Activated naive CD8-positive, alpha-beta T cell (primary cell): ENCODE data around the gene HS3ST3B1.

Source experiments
- H3K27ac Mint-ChIP-seq: one replicate; pipeline ENCODE4 v1.8.0; 2021; ENCODE audit warnings: mixed read lengths
- H3K27me3 Mint-ChIP-seq: one replicate; pipeline ENCODE4 v1.8.0; 2021; ENCODE audit warnings: mixed read lengths
- H3K36me3 Mint-ChIP-seq: one replicate; pipeline ENCODE4 v1.8.0; 2021; ENCODE audit warnings: mixed read lengths
- H3K4me1 Mint-ChIP-seq: one replicate; pipeline ENCODE4 v1.8.0; 2021; ENCODE audit warnings: low read depth, mixed read lengths
- H3K4me3 Mint-ChIP-seq: one replicate; pipeline ENCODE4 v1.8.0; 2021; ENCODE audit warnings: mild to moderate bottlenecking, mixed read lengths
- H3K9me3 Mint-ChIP-seq: one replicate; pipeline ENCODE4 v1.8.0; 2021; ENCODE audit warnings: low read depth, mixed read lengths

Gene HS3ST3B1

GRCh38 chr17:14300575-14301278 is at the start of gene HS3ST3B1:
Gene HS3ST3B1 (plus strand): TSS chr17:14301081. CDS start chr17:14301519, 438 bp downstream.
- H3K9me3 Mint-ChIP-seq = no peaks in the 10 kb centered on the region
- H3K4me3 Mint-ChIP-seq = peak within 1 kb of the TSS; percentile 96
- peak within 1 kb of the TSS; percentile 94 for H3K27ac Mint-ChIP-seq
- H3K27me3 Mint-ChIP-seq = peaks cover 19% of the 10 kb centered on the region
- H3K36me3 Mint-ChIP-seq = no peaks in the 10 kb centered on the region
- H3K4me1 Mint-ChIP-seq = peaks cover 64% of the 10 kb centered on the region

DNA sequence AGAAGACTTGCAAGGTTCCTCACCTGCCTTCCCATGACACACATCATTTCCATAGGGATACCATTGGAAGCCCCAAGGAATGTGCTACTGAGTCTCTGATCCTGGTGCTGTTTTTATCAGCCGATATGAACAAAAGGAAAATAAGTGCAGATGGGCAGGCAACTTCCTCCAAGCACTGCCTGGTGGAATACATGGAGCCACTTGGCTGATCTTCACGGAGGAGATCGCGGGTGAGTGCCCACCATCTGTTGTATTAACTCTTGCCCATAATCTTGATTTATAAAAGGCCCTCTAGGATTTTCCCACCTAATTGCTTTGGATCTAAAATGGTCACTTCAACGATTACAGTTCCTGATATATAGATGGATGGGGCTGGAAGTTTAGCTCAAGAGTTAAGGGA is 39.5 kb upstream of the HS3ST3B1 start:
- Mint-ChIP-seq H3K36me3 (peaks cover 3% of the 10 kb centered on the region), H3K27ac (no peak overlapping the region), H3K27me3 (peaks cover 1% of the 10 kb centered on the region), H3K4me3 (no peak overlapping the region), H3K9me3 (no peaks in the 10 kb centered on the region), H3K4me1 (no peaks in the 10 kb centered on the region)

DNA sequence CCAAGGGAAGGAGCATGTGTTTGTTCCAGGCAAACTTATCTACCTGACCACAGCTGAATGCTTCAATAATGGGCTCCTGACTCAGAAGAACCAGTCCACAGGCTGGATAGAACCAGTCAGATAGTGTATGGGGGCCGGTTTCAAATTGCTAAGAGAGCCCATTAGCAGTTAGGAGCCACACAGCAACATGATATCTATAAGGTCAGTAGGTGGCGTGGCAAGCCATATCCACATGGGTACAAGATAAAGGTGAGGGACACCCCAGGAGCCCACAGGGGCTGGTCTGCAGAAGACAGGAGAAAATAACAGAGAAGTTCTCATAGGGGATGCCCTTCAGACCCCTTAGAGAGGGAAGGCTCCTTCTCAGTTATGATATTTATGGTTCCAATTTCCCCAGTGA is 32.6 kb upstream of the HS3ST3B1 start:
- H3K4me3 Mint-ChIP-seq = no peak overlapping the region
- no peaks in the 10 kb centered on the region for H3K4me1 Mint-ChIP-seq
- H3K9me3 Mint-ChIP-seq = no peaks in the 10 kb centered on the region
- no peak overlapping the region for H3K27ac Mint-ChIP-seq
- H3K27me3 Mint-ChIP-seq = no peaks in the 10 kb centered on the region
- H3K36me3 Mint-ChIP-seq = no peaks in the 10 kb centered on the region

- no peak overlapping the region for H3K4me3 Mint-ChIP-seq
- H3K4me1 Mint-ChIP-seq = no peaks in the 10 kb centered on the region
- no peak overlapping the region for H3K27ac Mint-ChIP-seq
- H3K27me3 Mint-ChIP-seq = no peaks in the 10 kb centered on the region
- no peaks in the 10 kb centered on the region for H3K9me3 Mint-ChIP-seq
- H3K36me3 Mint-ChIP-seq = peaks cover 3% of the 10 kb centered on the region
Observed at GRCh38 chr17:14269473-14269872, 31.4 kb upstream of the HS3ST3B1 start.

- no peaks in the 10 kb centered on the region for H3K9me3 Mint-ChIP-seq
Observed at GRCh38 chr17:14270508-14270907, 30.4 kb upstream of the HS3ST3B1 start.

DNA sequence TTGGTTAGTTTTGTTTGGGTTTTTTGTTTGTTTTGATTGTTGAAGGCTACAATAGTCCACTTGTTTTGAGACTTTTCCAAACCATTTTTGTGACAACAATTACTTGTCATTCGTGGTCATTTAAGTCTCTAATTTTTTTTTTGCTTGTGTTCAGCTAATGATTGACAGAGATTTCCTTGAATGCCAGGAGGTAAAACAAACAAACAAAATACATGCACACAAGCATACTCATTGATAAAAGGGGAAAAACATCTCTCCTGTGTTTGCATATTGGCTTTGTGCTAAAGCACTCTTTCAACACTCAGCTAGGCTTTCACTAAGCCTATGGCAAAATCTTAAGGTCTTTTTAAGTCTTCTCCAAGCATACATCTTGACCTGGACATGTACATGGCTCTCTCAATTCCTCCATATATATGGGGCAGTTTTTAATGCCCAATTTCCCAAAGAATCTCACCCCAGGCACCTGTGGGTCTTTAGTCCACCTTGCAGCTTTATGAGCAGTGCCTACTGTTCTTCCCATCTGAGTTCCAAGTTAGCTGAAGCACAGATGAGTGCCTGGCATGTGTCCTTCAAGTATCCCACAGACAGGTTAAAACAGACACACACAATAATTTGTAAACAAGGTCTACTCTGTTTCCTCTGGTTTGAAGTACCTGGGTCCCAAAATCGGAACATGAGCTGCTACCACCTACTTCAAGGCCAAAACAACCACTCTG is 24.2 kb upstream of the HS3ST3B1 start:
- H3K27ac Mint-ChIP-seq = no peak overlapping the region
- H3K4me1 Mint-ChIP-seq = no peaks in the 10 kb centered on the region
- peaks cover 4% of the 10 kb centered on the region for H3K27me3 Mint-ChIP-seq
- H3K4me3 Mint-ChIP-seq = no peak overlapping the region
- H3K9me3 Mint-ChIP-seq = no peaks in the 10 kb centered on the region
- H3K36me3 Mint-ChIP-seq = peaks cover 9% of the 10 kb centered on the region

More at GRCh38 chr17:14270508-14270907, 30.4 kb upstream of the HS3ST3B1 start:
- Mint-ChIP-seq H3K27ac (no peak overlapping the region), H3K4me3 (no peak overlapping the region), H3K4me1 (no peaks in the 10 kb centered on the region), H3K27me3 (no peaks in the 10 kb centered on the region), H3K36me3 (peaks cover 3% of the 10 kb centered on the region)

- H3K27me3 Mint-ChIP-seq = peaks cover 9% of the 10 kb centered on the region
- no peaks in the 10 kb centered on the region for H3K4me1 Mint-ChIP-seq
- H3K4me3 Mint-ChIP-seq = no peak overlapping the region
- H3K36me3 Mint-ChIP-seq = peaks cover 4% of the 10 kb centered on the region
- no peaks in the 10 kb centered on the region for H3K9me3 Mint-ChIP-seq
- H3K27ac Mint-ChIP-seq = no peak overlapping the region
Observed at GRCh38 chr17:14281530-14281929, 19.4 kb upstream of the HS3ST3B1 start.

- Mint-ChIP-seq H3K27me3 (peaks cover 7% of the 10 kb centered on the region), H3K4me3 (no peak overlapping the region), H3K4me1 (no peaks in the 10 kb centered on the region), H3K36me3 (peaks cover 4% of the 10 kb centered on the region), H3K27ac (no peak overlapping the region), H3K9me3 (no peaks in the 10 kb centered on the region)
Observed at GRCh38 chr17:14282726-14283125, 18.2 kb upstream of the HS3ST3B1 start.

- peaks cover 3% of the 10 kb centered on the region for H3K36me3 Mint-ChIP-seq
- H3K27me3 Mint-ChIP-seq = peaks cover 11% of the 10 kb centered on the region
Observed at GRCh38 chr17:14289162-14289561, 11.7 kb upstream of the HS3ST3B1 start.

GRCh38 chr17:14294876-14295275 is 6.0 kb upstream of the HS3ST3B1 start:
- Mint-ChIP-seq H3K9me3 (no peaks in the 10 kb centered on the region), H3K27ac (no peak overlapping the region), H3K27me3 (peaks cover 37% of the 10 kb centered on the region), H3K36me3 (peaks cover 3% of the 10 kb centered on the region), H3K4me1 (peaks cover 40% of the 10 kb centered on the region), H3K4me3 (peak overlapping the region; percentile 3)

More at GRCh38 chr17:14289162-14289561, 11.7 kb upstream of the HS3ST3B1 start:
- Mint-ChIP-seq H3K4me3 (no peak overlapping the region), H3K9me3 (no peaks in the 10 kb centered on the region), H3K4me1 (no peaks in the 10 kb centered on the region), H3K27ac (no peak overlapping the region)

DNA sequence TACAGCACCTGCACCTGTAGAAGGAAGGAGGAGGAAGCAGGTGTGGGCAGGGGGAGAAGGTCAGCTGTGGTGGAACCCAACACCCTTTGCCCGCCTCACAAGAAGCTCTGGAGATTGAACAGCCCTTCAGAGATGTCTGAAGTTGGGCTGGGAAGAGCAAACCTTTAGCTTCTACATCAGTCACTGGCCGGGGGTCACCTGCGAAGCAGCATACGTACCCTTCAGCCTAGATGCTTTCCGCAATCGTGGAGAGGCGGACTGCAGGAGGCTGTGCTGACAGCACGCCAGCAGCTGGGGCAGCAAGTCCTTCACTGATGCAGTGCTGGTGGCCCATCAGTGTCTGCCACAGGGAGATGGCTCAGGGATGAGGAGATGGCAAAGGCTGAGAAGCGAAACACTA is 5.2 kb upstream of the HS3ST3B1 start:
- no peaks in the 10 kb centered on the region for H3K9me3 Mint-ChIP-seq
- H3K36me3 Mint-ChIP-seq = no peaks in the 10 kb centered on the region
- peak overlapping the region; percentile 32 for H3K4me3 Mint-ChIP-seq
- H3K27ac Mint-ChIP-seq = no peak overlapping the region
- peaks cover 48% of the 10 kb centered on the region for H3K4me1 Mint-ChIP-seq
- peaks cover 35% of the 10 kb centered on the region for H3K27me3 Mint-ChIP-seq

DNA sequence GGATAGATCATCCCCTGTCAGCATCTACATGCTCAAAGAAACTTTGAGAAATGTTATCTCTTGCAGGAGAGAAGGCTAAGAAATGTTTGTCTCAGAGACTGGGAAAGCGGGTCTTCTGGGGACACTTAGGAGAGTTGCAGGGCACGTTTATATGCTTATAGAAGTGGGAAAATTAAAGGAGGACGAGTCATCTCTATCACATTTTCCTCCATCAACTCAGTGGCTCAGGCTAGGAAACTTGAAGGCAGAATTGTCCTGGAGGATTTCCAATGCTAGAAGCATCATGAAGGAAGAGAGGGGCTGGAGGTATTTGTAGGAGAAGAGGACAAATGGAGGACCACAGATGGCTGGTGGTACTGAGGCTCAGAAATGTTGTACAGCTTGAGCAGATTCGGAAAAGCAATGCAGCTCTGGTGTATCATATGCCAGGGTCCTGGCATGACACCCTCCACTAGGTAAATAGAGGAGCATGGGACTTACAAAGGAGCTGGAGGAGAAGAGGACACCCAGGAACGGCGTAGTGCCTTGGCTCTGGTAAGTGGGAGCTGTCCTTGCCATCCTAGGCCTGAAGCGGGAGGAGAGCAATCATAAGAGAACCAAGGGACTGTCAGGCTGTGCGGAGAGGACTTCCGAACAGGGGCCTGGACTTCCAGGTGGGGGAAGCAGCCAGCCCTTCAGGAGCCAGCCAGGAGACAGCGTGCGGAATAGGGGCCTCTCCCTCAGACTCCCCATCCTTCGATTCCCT is 4.5 kb upstream of the HS3ST3B1 start:
- H3K36me3 Mint-ChIP-seq = no peaks in the 10 kb centered on the region
- peaks cover 49% of the 10 kb centered on the region for H3K4me1 Mint-ChIP-seq
- H3K9me3 Mint-ChIP-seq = no peaks in the 10 kb centered on the region
- H3K4me3 Mint-ChIP-seq = peak overlapping the region; percentile 49
- peaks cover 35% of the 10 kb centered on the region for H3K27me3 Mint-ChIP-seq
- H3K27ac Mint-ChIP-seq = no peak overlapping the region

DNA sequence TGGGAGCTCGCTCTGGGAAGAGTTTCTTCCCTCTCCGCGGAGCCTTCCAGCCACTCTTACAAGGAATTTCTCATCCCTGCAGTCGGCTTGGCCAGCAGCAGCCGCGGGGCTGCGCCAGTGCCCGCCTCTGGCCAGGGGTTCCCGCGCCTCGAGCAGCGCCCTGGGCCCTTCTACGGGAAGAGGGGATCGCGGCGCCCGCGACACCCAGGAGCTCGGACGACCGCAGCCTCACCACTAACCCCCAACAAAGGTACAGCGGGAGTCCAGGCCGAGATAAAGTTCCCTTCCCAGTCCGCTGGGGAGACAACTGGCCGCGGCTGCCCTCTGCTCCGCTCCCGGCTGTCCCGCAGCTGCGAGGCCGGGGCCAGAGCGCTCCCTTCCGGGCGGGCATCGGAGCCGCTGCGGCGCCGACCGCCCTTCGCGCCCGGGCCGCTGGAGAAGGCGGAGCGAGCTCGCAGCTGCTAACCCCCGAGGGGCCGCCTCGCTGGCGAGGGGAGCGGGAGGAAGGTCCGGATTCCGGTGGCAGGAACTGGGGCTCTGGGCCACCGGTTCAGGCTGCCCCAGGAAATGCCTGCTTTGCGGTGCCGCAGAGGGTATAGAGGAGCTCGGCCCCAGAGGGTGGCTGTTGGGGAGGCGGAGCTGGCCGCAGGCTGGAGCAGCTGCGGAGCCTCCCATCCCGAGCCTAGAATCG is 3.6 kb upstream of the HS3ST3B1 start:
- peaks cover 51% of the 10 kb centered on the region for H3K4me1 Mint-ChIP-seq
- H3K27ac Mint-ChIP-seq = no peak overlapping the region
- no peaks in the 10 kb centered on the region for H3K36me3 Mint-ChIP-seq
- H3K27me3 Mint-ChIP-seq = peaks cover 35% of the 10 kb centered on the region
- H3K4me3 Mint-ChIP-seq = peak overlapping the region; percentile 77
- no peaks in the 10 kb centered on the region for H3K9me3 Mint-ChIP-seq

DNA sequence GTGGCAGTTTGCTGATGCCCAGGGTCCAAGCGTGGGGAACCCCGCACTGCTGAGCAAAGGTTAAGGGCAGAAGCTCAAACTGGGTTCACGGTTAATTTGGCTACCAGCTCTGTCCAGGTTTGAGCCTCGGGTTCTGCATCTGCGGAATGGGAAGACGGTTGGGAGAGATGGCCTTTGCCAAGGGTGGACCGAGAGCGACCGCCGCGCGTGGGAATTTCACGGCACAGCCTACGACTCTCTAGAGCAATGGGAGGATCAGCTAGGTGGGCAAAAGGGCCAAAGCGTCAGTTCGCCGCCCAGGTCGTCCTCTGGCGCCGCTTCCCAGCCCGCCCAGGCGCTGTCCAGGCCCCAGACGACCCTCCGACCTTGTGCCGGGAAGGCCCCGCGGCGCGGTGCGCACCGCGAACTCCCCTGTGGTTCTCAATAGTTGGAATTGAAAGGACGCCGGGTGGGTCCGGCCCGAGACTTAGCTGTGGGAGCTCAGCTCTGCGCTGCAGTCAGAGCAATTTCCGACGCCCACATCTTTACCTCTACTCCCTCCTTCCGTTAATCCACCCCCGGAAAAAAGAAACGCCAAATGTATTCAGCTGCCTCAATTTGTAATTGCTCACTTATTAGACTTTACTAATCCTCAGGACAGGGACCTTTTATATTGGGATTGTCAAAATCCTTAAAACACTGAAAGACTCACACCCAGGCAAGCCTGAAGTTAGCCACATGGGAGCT is 2.5 kb upstream of the HS3ST3B1 start:
- Mint-ChIP-seq H3K4me3 (peak overlapping the region; percentile 96), H3K27ac (peak overlapping the region; percentile 5), H3K36me3 (no peaks in the 10 kb centered on the region), H3K4me1 (peaks cover 53% of the 10 kb centered on the region), H3K27me3 (peaks cover 32% of the 10 kb centered on the region), H3K9me3 (no peaks in the 10 kb centered on the region)
